K562 (cell line): ENCODE data around the gene CCDC32. TPM values are rescaled to one million over a fixed set of nuclear protein-coding genes. Genes with fewer than 3 reads are reported as not detected.
A peak's percentile ranks its signal among the peaks of the same experiment; 100 is the strongest.

Experiments used
- ARNT ChIP-seq, 2 experiments: fragments of 450-650 bp; IDR thresholded peaks; 2 replicates each; pipeline ENCODE4 v1.6.1; 2016; ENCODE audit warnings: mild to moderate bottlenecking in 1 of 2
- HDAC8 ChIP-seq: fragments of 450-650 bp; IDR thresholded peaks from 2 replicates; pipeline ENCODE4 v1.6.1; 2016; ENCODE audit warnings: mild to moderate bottlenecking, missing genetic modification characterization, moderate library complexity, missing compliant biosample characterization
- ZBTB17 ChIP-seq: fragments of 450-650 bp; formaldehyde crosslinking; IDR thresholded peaks from 2 replicates; pipeline ENCODE4 v1.4.0; 2020; ENCODE audit warnings: mild to moderate bottlenecking
- polyA plus RNA-seq, 8 experiments: library from polyadenylated mRNA; depleted of rRNA in 4 of 8; stranded (reverse) in 5 of 8; unstranded in 3 of 8; fragments of >200 nt; fragmentation: Nextera tagmentation in 2 of 8; fragmentation: Illumina TruSeq in 1 of 8; extraction: Ambion mirVana in 2 of 8; extraction: Trizol in 1 of 8; gene quantifications; 2 replicates each; pipeline versions ENCODE4 v1.2.1 to v1.2.3, GENCODE V29; 2011 to 2014; ENCODE audit warnings: inconsistent platforms in 1 of 8, missing spikeins in 1 of 8
- total RNA-seq, 7 experiments: library from RNA; depleted of rRNA in 6 of 7; stranded (reverse); fragments of >200 nt in 6 of 7; fragmentation: Illumina TruSeq in 2 of 7; extraction: Trizol in 2 of 7; gene quantifications; 2 replicates each; pipeline versions ENCODE4 v1.2.1 to v1.2.3, GENCODE V29; 2011 to 2021; ENCODE audit warnings: low replicate concordance in 1 of 7
- TF ChIP-seq, protein P1 (sequence below), 2 experiments: fragments of 450-650 bp; formaldehyde crosslinking in 1 of 2; IDR thresholded peaks; 2 replicates each; pipeline versions ENCODE4 v1.4.0 to v1.6.1; 2014 to 2020; ENCODE audit warnings: mild to moderate bottlenecking in 2 of 2, borderline replicate concordance in 1 of 2, low read depth in 1 of 2
- TF ChIP-seq, protein P2 (sequence below): fragments of 250-450 bp; sonication (Bioruptor Pico); IDR thresholded peaks from 2 replicates; pipeline ENCODE4 v1.4.0; 2020; ENCODE audit warnings: mild to moderate bottlenecking
- TF ChIP-seq, protein P3 (sequence below): IDR thresholded peaks from 2 replicates; pipeline ENCODE4 v1.6.1; 2011; ENCODE audit not compliant: insufficient read length; ENCODE audit errors: extremely low read depth

The CCDC32 gene
- total and polyA plus RNA-seq, 9 of the 15 experiments (the other 6 are each of a cell fraction or from before 2014, with no cell fraction given): 22.2 to 94.8 (median 37.1) TPM

DNA sequence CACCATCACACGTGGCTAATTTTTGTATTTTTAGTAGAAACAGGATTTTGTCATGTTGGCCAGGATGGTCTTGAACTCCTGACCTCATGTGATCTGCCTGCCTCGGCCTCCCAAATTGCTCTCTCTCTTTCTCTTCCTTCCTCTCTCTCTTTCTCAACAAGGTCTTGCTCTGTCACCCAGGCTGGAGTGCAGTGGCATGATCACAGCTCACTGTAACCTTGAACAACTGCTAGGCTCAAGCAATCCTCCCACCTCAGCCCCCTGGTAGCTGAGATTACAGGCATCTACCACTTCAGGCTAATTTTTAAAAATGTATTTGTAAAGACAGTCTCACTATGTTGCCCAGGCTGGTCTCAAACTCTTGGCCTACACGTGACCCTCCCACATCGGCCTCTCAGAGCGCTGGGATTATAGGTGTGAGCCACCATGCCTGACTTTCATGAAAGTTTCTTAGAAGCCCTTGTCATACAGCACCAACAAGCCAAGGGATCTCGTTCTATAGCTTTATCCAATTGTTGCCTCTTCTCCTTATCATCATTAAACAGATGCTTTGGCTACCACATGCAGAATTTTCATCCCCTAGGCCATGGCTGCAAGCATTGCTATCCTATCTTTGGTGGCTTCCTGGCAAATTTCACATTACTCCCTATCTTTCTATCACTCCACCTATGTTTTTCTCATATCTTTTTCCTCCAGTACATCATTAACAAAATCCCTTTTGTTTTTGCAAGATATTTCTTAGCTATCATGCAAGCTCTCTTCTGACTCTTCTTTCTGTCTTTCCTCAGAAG, 5.7 kb downstream of the CCDC32 start (continued):
- TF ChIP-seq ZBTB17 (CRISPR knock-in tag) (no peak), HDAC8 (tag) (no peak), ARNT (IDR thresholded peaks at IDR 0.05) (peak; percentile 68 to 96)
- TF ChIP-seq, protein P1, sequence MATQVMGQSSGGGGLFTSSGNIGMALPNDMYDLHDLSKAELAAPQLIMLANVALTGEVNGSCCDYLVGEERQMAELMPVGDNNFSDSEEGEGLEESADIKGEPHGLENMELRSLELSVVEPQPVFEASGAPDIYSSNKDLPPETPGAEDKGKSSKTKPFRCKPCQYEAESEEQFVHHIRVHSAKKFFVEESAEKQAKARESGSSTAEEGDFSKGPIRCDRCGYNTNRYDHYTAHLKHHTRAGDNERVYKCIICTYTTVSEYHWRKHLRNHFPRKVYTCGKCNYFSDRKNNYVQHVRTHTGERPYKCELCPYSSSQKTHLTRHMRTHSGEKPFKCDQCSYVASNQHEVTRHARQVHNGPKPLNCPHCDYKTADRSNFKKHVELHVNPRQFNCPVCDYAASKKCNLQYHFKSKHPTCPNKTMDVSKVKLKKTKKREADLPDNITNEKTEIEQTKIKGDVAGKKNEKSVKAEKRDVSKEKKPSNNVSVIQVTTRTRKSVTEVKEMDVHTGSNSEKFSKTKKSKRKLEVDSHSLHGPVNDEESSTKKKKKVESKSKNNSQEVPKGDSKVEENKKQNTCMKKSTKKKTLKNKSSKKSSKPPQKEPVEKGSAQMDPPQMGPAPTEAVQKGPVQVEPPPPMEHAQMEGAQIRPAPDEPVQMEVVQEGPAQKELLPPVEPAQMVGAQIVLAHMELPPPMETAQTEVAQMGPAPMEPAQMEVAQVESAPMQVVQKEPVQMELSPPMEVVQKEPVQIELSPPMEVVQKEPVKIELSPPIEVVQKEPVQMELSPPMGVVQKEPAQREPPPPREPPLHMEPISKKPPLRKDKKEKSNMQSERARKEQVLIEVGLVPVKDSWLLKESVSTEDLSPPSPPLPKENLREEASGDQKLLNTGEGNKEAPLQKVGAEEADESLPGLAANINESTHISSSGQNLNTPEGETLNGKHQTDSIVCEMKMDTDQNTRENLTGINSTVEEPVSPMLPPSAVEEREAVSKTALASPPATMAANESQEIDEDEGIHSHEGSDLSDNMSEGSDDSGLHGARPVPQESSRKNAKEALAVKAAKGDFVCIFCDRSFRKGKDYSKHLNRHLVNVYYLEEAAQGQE (IDR thresholded peaks at IDR 0.05; ENCODE audit: borderline replicate concordance): no peak
- TF ChIP-seq, protein P1 (CRISPR knock-in tag; IDR thresholded peaks at IDR 0.05; ENCODE audit: low read depth): no peak
- TF ChIP-seq, protein P2, sequence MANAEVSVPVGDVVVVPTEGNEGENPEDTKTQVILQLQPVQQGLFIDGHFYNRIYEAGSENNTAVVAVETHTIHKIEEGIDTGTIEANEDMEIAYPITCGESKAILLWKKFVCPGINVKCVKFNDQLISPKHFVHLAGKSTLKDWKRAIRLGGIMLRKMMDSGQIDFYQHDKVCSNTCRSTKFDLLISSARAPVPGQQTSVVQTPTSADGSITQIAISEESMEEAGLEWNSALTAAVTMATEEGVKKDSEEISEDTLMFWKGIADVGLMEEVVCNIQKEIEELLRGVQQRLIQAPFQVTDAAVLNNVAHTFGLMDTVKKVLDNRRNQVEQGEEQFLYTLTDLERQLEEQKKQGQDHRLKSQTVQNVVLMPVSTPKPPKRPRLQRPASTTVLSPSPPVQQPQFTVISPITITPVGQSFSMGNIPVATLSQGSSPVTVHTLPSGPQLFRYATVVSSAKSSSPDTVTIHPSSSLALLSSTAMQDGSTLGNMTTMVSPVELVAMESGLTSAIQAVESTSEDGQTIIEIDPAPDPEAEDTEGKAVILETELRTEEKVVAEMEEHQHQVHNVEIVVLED (CRISPR knock-in tag): no peak
- TF ChIP-seq, protein P3, sequence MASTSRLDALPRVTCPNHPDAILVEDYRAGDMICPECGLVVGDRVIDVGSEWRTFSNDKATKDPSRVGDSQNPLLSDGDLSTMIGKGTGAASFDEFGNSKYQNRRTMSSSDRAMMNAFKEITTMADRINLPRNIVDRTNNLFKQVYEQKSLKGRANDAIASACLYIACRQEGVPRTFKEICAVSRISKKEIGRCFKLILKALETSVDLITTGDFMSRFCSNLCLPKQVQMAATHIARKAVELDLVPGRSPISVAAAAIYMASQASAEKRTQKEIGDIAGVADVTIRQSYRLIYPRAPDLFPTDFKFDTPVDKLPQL: no peak
- TF ChIP-seq, all 486 proteins: peak for 116
